NCI-H1694 (cell line): ENCODE data around the gene ARSA.
"Not testable (repeated sequence)": the region's sequence is repeated elsewhere in the genome, so short reads cannot be mapped to it uniquely, and the experiment has no call there.

Source experiments
- DNase-seq: peaks from one replicate; lab custom pipeline; 2025; lab: John Stamatoyannopoulos, UW

Gene ARSA

DNA sequence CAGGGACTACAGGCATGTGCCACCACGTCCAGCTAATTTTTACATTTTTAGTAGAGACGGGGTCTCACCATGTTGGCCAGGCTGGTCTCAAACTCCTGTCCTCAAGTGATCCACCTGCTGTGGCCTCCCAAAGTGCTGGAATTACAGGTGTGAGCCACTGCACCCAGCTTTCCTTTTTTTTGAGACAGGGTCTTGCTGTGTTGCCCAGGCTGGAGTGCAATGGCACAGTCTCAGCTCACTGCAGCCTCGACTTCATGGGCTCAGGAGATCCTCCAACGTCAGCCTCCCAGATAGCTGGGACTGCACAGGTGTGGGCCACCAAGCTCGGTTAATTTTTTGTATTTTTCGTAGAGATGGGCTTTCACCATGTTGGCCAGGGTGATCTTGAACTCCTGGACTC lies 26.7 kb upstream of the ARSA start:
- DNase-seq: not testable (repeated sequence)

DNA sequence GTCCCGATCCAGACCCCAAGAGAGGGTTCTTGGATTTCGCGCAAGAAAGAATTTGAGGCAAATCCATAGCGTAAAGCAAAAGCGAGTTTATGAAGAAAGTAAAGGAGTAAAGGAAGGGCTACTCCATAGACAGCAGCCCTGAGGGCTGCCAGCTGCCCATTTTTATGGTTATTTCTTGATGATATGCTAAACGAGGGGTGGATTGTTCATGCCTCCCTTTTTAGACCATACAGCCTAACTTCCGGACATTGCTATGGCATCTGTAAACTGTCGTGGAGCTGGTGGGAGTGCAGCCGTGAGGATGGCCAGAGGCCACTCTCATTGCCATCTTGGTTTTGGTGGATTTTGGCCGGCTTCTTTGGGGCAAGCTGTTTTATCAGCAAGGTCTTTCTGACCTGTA lies 25.3 kb upstream of the ARSA start:
- DNase-seq: no peak

DNA sequence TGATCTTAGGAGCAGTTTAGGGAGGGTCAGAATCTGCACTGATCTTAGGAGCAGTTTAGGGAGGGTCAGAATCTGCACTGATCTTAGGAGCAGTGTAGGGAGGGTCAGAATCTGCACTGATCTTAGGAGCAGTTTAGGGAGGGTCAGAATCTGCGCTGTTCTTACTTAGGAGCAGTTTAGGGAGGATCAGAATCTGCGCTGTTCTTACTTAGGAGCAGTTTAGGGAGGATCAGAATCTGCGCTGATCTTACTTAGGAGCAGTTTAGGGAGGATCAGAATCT lies 15.8 kb upstream of the ARSA start:
- not testable (repeated sequence) for DNase-seq

DNA sequence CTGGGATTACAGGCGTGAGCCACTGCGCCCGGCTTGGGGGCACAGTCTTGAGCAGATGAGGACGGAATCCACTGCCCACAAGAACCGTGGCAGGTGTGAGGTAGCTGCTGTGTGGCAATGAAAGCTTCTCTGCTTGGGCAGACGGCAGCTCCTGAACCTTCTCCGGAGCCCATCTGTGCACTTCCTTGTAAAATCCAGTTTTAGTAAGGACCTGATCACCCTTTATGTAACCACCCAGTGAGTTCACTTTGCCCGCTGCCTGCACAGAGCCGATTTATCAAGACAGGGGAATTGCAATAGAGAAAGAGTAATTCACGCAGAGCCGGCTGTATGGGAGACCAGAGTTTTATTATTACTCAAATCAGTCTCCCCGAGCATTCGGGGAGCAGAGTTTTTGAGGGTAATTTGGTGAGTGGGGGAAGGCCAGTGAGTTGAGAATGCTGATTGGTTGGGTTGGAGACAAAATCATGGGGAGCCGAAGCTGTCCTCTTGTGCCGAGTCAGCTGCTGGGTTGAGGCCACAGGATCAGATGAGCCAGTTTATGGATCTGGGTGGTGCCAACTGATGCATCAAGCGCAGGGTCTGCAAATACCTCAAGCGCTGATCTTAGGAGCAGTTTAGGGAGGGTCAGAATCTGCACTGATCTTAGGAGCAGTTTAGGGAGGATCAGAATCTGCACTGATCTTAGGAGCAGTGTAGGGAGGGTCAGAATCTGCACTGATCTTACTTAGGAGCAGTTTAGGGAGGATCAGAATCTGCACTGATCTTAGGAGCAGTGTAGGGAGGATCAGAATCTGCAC lies 15.3 kb upstream of the ARSA start:
- DNase-seq: not testable (repeated sequence)

DNA sequence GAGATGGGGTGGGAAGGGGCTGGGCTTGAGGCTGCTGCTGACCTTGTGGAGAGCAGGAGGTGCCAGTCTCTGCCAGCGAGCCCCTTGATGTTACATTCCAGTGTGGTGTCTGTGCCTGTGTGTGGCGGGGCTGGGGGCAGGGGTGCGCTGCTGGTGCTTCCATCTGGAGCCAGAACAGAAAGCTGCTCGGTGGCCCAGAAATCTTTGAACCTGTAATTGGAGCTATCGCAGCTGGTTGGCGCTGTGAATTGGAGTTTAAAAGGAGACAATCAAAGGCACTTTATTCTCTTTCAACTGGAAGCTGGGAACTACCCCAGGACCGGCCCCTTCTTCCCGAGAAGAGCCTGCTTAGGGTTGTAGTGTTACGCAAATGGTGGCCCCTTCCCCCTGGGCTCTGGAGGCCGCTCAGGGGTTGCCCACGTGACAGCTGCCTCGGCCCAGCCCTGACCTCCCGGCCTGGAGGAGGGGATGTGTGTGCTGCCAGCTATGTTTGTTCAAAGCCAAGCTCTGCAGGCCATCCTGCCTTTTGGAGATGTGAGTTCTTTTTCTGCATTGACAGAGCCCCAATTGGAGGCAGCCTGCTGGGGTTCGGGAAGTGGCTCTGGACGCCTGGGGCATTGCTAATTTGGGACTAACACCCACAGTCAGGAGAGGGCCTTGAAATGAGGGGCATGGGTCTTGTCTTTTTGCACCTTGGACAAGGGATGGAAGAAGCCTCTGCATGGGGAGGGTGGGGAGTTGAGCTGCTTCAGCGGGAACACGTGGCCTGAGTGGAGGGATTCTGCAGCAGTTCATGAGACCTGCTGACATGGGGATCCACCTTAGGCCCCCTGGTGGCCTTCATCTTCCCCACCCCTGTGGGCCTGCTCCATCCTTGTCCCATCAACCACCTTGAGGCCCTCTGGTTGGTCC lies 14.0 kb upstream of the ARSA start:
- DNase-seq: peak; percentile 60

DNA sequence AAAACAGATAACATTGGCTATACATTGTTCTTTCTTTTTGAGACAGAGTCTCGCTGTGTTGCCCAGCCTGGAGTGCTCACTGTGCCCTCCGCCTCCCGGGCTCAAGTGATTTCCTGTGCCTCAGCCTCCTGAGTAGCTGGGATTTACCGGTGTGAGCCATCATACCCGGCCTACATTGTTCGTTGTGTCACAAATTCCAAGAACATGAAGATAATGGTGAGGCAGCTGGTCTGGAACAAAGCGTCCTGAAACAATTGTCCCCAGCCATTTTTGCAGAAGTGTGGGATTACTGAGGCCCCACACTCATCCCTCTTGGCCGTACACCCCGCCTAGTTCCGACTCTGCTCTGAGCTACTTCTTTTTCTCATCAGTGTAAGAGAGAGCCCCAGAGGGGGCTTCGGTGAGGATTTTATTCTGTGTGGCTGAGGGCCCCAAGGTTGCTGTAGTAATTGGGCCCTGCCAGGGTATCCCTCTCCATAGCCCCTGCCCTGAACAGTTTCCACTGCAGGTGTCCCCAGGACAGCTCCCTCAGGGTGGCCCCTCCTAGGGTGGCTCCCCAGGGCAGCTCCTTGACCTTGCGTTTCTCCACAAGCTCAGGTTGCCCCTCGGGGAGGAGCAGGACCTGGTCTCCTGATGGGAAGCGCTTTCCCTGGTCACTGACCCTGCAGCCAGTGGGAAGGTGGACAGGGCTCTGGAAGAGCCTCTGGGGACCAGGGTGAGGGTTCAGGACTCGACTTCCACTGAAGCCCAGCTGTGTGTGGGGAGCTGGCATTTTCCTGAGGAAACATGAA lies 13.1 kb upstream of the ARSA start:
- no peak for DNase-seq

DNA sequence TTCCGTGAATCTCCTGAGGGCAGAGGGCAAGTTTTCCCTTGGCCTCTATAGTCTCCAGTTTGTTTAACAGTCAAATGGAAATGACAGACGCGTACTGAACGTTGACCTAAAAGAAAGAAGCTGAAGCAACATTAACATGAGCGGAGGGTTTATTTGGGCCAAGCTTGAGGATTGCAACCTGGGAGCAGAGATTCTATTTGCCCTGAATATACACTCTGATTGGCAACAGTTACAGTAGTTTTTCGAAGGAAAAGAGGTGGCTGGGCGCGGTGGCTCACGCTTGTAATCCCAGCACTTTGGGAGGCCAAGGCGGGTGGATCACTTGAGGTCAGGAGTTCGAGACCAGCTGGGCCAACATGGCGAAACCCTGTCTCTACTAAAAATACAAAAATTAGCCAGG lies 12.3 kb upstream of the ARSA start:
- DNase-seq: not testable (repeated sequence)

DNA sequence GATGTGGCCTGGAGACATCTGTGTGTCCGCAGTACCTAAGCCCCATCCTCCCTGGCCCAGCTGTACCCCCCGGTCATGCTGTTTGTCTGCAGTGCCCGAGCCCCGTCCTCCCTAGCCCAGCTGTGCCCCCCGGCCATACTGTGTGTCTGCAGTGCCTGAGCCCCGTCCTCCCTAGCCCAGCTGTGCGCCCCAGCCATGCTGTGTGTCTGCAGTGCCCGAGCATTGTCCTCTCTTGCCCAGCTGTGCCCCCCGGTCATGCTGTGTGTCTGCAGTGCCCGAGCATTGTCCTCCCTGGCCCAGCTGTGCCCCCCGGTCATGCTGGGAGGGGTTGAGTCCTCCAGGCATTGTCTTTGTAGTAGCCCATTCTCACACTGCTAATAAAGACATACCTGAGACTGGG lies 7.6 kb upstream of the ARSA start:
- DNase-seq: no peak

DNA sequence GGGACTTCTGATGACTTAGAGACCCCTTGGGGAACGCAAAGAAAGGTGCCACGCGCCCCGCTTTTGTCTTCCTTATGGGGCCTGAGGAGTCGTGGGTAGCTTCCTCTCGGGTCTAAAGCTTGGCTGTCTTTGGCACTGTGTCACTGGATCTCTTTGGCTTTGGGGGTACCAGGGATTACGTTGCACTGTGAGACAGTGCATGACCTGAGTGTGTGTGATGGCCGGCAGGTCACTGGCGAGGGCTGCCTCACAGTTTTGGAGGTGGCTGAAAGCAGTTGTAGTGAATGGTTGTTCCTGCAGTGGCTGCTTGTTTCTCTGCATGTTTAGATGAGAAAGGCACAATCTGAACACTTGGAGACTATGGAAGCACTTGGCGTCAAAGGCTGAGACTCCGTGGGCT lies 5.8 kb upstream of the ARSA start:
- no peak for DNase-seq

DNA sequence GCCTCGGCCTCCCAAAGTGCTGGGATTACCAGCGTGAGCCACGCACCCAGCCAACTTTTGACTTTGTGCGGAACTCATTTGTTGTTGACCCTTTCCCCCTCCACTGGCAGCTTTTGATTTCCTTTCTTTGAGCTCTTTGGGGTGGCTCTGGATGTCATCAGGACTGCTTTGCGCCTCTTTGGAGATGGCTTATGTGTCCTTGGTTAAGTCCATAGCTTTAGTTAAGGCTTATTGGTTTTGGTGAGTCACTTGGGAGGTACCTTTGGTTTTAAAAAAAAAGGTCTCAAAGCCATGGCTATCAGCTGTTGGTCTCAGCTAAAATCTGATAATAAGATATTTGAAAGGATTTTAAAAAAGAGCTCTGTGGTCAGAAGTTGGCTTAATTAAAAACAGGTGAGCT lies 5.1 kb upstream of the ARSA start:
- no peak for DNase-seq

DNA sequence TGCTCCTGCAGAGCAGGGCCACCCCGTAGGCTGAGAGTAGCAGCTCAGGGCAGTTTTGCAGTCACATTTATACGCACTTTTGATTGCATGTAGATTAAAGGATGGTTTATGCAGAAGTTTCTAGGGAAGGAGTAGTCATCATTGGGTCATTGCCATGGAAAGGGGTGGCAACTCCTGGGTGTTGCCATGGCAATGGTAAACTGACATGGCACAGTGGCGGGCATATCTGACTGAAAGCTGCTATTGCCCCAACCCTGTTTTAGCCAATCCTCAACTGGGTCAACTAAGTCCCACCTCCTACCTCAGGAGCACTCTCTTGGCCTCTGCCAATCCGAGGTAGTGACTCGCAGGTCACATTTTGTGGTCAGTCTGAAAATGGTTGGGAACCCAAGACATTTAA lies 2.4 kb upstream of the ARSA start:
- DNase-seq: no peak

DNA sequence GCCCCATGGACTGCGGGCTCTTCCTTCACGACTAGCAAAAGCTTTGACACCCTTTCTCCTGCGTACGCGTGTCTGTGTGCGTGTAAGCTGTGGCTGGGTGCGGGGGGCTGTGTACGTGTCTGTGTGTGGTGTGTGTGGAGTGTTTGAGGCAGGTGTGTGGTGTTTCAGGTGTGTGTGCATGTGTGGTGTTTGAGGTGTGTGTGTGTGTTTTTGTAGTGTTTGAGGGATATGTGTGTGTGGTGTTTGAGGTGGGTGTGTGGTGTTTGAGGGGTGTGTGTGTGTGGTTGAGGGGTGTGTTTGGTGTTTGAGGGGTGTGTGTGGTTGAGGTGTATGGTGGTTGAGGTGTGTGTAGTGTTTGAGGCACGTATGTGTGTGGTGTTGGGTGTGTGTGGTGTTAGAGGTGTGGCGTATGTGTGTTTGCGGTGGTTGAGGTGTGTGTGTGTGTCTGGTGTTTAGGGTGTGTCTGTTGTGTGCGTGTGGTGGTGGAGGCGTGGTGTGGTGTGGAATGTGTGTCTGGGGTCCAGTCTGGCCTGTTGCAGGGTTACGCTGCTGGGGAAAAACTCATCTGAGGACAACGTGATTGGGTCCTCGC lies 687 bp upstream of the ARSA start:
- DNase-seq: no peak

DNA sequence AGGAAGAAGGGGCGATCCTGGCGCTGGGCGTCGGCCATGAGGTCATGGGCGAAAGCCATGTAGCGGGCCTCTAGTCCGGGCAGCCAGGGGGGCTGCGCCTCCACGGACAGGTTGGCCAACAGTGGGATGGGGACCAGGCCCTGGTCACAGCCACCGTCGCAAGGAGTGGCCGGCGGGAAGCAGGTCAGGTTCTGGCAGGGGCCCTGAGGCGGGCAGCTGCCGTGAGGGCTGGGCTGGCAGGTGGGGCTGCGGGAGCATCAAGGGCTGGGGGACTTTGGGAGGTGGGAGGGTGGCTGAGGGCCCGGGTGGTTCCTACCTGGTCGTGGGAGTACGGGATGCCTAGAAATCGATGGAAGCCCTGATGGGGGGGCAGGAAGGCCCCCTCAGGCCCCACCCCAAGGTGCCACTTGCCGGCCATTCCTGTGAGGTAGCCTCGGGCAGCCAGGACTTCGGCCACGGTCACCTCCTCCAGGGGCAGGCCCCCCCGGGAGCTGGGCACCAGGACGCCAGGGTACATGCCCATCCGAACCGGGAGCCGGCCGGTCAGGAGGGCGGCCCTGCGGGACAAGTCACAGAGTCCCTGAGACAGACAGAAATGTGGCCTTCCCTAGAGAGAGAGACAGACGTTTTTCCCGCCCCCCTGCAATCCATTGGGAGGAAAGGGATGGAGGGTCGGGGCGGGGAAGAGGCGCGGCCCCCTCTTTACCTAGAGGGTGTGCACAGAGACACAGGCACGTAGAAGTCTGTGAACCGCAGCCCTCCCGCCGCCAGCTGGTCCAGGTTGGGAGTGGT lies 906 bp downstream of the ARSA start:
- DNase-seq: no peak

DNA sequence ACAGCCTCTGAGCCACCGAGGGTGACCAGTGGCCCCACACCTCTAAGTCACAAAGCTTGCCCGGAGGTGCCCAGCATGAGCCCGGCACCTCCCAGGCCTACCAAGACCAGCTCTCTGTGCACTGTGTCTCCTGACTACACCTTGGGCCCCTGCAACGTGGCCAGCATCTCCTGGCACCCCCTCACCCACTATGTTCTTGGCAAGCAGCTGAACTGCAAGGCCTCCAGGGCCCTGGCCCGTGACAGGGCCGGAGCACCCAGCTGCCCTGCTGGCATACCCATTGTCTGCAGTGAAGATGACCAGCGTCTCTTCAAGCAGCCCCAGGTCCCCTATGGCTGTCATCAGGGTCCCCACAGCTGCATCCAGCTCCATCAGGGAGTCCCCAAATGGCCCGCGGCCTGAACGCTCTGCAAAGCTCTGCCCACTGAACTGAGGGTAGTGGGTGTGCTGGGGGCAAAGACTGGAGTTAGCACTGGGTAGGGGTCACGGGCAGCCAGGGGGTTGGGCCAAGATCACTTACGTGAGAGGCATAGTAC lies 1.6 kb downstream of the ARSA start:
- no peak for DNase-seq

DNA sequence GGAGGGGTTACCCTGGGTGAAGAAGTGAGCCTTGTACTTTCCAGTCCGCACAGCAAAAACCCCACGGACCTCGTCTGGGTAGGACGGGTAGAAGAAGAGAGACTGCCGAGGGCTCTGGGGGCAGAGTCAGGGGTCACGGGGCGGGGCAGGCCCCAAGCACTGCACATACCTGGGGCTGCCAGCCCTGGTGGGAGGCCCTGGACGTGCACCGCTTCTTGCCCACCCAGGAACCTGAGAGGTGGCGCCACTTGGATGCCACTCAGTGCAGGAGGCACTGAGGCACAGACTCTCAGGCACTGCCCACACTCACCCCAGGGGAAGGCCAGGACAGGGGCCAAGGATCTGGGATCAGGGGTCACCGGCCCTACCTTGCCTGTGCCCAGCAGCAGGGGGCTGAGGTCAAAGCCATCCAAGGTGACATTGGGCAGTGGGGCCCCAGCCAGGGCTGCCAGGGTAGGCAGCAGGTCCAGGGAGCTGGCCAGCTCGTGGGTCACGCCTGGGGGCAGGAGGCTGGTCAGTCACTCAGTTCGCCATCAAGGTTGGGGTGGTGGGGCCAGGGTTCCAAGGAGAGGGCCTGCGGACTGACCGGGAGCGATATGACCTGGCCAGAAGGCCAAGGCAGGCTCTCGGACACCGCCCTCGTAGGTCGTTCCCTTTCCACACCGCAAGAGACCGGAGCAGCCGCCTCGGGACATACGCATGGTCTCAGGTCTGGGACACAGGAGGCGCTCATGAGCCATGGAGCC lies 2.2 kb downstream of the ARSA start:
- no peak for DNase-seq

DNA sequence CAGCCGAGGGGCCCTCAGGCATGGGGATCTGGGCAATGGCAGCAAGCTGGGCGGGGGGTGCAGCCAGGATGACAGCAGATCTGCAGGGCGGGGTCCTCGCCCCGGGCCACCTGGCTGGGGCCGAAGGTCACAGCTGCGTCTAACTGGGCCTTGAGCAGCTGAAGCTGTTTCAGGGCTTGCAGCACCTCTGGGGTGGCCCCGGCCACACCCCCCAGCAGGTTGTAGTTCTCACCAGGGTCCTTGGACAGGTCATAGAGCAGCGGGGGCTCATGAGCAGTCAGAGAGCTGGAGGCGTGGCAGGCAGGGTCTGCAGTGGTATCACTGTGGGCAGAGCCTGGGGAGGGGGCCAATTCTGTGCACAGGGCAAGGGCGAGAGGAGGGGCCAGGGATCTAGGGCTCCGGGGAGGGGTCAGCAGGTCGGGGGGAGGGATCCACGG lies 2.8 kb downstream of the ARSA start:
- DNase-seq: no peak

DNA sequence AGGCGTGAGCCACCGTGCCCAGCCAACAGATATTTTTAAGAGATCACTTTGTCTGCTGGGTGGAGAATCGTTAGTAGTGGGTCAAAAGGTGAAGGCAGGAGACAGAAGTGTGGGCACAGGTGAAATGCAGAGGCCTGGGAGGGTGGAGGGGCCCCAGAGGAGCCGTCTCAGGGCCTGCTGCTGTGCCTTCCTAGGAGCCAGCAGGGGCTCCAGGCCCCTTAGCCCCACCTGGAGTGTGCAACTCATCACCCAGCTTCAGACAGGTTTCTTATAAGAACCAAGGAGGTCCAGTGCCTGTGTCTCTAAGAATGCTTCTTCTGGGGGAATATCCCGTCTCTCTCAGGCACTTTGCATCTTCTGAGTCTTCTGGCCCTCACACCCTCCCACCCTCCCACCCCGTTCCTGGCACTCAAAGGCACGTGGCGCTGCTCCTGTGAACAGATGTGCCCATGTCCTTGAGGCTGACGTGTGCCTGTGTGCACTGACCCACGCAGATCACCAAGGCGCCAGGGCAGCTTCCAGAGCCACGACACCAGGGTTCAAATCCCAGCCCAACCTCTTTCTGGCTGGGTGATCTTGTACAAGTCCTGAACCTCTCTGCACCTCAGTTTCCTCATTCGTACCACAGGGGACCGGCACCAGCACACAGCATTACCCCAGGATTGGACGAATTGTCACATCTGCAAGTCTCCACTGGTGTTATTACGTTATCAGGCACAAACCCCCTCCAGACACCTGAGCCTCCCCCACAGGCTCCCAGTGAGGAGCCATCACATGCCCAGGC lies 3.4 kb downstream of the ARSA start:
- no peak for DNase-seq

DNA sequence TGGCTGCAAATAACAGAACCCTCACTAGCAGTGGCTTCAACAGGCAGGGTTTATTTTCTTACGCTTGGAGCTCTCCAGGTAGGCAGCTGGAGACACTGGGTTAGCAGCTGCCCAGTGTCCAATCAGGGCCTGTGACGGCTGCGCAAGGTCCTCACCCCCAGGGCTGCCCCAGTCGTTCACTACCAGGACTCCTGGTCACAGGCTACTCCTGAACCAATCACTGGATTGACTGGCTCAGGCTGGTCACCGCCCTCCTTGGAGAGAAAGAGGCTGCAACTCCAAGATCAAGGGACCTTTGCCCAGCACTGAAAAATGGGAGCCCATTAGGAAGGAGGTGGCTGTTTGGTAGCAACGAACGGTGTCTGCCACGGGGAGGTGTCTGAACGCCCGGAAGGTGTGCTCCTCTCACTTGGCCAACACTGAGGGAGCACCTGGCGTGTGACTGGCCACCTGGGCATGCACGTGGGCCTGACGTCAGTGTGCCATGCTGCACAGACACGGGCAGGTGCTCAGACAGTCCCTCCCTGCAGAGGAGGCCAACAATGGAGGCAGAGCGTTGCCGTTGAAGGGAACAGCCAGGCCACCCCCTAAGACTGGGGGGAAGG lies 5.1 kb downstream of the ARSA start:
- no peak for DNase-seq
